Measurements from ENCODE around the gene ERFE. TPM values are rescaled to one million over a fixed set of nuclear protein-coding genes. Genes with fewer than 3 reads are reported as not detected.
A peak's percentile ranks its signal among the peaks of the same experiment; 100 is the strongest.

The ERFE gene
- total and polyA plus RNA-seq, 9 of the 15 experiments (the other 6 are each of a cell fraction or from before 2014, with no cell fraction given): 0.55 to 8.2 (median 3.7) TPM

DNA sequence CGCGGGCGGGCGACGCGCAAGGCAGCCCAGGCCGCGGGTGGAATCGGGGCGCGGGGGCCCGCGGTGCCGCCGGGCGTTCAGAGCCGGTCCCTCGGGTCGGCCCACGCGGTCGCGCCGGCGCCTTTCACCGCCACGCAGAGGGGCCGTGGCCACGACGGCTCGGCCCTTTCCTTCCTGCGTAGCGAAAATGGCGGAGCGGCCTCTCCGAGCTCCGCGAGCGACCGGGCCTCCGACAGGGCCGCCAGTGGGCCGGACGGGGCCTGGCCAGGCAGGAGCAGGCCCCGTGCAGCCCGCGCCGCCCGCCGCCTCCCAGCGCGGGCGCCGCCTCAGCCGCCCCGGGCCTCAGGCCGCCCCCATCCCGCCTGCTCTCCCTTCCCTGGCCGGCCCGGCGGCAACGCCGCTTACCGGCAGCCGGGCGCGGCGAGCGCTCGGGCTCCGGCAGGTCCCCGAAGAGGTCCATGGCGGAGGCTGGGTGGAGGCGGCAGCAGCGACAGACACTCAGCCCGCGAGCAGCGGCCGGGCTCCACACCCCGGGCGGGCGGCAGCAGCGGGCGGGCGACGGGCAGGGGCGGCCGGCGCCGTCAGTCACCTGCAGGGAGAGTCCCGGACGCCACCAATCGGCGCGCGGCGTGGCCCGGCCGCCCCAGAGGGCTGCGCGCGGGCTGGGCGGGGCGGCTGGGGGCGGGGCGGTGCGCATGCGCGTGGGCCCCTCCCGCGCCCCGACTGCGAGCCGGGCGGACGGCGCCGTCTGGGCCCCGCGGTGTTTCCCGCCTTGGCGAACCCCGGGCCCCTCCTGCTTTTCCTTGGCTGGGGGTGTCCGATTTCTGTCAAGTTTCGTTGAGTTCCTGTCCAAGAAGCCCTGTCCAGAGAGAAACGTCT lies 44.6 kb downstream of the ERFE start, which contains the start of gene ILKAP (continued):
- TF ChIP-seq, protein P1, sequence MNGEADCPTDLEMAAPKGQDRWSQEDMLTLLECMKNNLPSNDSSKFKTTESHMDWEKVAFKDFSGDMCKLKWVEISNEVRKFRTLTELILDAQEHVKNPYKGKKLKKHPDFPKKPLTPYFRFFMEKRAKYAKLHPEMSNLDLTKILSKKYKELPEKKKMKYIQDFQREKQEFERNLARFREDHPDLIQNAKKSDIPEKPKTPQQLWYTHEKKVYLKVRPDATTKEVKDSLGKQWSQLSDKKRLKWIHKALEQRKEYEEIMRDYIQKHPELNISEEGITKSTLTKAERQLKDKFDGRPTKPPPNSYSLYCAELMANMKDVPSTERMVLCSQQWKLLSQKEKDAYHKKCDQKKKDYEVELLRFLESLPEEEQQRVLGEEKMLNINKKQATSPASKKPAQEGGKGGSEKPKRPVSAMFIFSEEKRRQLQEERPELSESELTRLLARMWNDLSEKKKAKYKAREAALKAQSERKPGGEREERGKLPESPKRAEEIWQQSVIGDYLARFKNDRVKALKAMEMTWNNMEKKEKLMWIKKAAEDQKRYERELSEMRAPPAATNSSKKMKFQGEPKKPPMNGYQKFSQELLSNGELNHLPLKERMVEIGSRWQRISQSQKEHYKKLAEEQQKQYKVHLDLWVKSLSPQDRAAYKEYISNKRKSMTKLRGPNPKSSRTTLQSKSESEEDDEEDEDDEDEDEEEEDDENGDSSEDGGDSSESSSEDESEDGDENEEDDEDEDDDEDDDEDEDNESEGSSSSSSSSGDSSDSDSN (IDR thresholded peaks at IDR 0.05; ENCODE audit: borderline replicate concordance in 1 of 2, low read depth in 2 of 2, low read length in 2 of 2): peak; percentile 30 to 64; a peak in 1 of 4 replicates
- TF ChIP-seq SP2 (IDR thresholded peaks at IDR 0.05; ENCODE audit: extremely low read depth, low read depth, low read length, poor library complexity, severe bottlenecking) (no peak), POLR2G (IDR thresholded peaks at IDR 0.05; ENCODE audit: low read depth, low read length) (peak; percentile 87), JUND (IDR thresholded peaks at IDR 0.05; ENCODE audit: borderline replicate concordance, low read depth, low read length) (0 out of 2 replicates have a peak, but pooled peaks have one; percentile 5), JUND (tag; IDR thresholded peaks at IDR 0.05; ENCODE audit: borderline replicate concordance, low read depth, low read length) (no peak), KDM5B (IDR thresholded peaks at IDR 0.05; ENCODE audit: insufficient replicate concordance, low read depth, low read length) (peak; percentile 49), NR4A1 (CRISPR knock-in tag; IDR thresholded peaks at IDR 0.05) (no peak), NR4A1 (tag; IDR thresholded peaks at IDR 0.05) (no peak), HNRNPLL (IDR thresholded peaks at IDR 0.05; ENCODE audit: low read depth, low read length, poor library complexity, severe bottlenecking) (no peak), HMGN3 (IDR thresholded peaks at IDR 0.05; ENCODE audit: borderline replicate concordance, extremely low read depth, insufficient read length, low read depth, low read length) (peak; percentile 56), NRF1 (conservative IDR thresholded peaks at IDR 0.05 in 1 of 2, IDR thresholded peaks at IDR 0.05 in 1 of 2) (peak; percentile 86 to 88), MAZ (CRISPR knock-in tag; conservative IDR thresholded peaks at IDR 0.05 in 1 of 2, IDR thresholded peaks at IDR 0.05 in 1 of 2) (0 out of 4 replicates have a peak, but pooled peaks of 1 of the 2 experiments have one; percentile 16), NFIC (IDR thresholded peaks at IDR 0.05) (0 out of 2 replicates have a peak, but pooled peaks have one; percentile 33), SAFB (IDR thresholded peaks at IDR 0.05; ENCODE audit: borderline replicate concordance, low read depth, low read length) (peak; percentile 60; the same call in 1 of the 2 replicates), SAFB2 (IDR thresholded peaks at IDR 0.05; ENCODE audit: borderline replicate concordance, low read depth, low read length, severe bottlenecking) (no peak), HIVEP1 (CRISPR knock-in tag; IDR thresholded peaks at IDR 0.05) (no peak), NFE2 (IDR thresholded peaks at IDR 0.05; ENCODE audit: low read depth) (no peak), NCOA6 (IDR thresholded peaks at IDR 0.05) (0 out of 2 replicates have a peak, but pooled peaks have one; percentile 62), E2F3 (CRISPR knock-in tag; IDR thresholded peaks at IDR 0.05) (peak; percentile 70; the same call in 1 of the 2 replicates), TGIF2 (CRISPR knock-in tag; IDR thresholded peaks at IDR 0.05) (0 out of 2 replicates have a peak, but pooled peaks have one; percentile 41)
- TF ChIP-seq, protein P2, sequence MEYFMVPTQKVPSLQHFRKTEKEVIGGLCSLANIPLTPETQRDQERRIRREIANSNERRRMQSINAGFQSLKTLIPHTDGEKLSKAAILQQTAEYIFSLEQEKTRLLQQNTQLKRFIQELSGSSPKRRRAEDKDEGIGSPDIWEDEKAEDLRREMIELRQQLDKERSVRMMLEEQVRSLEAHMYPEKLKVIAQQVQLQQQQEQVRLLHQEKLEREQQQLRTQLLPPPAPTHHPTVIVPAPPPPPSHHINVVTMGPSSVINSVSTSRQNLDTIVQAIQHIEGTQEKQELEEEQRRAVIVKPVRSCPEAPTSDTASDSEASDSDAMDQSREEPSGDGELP (CRISPR knock-in tag; IDR thresholded peaks at IDR 0.05; ENCODE audit: borderline replicate concordance): peak; percentile 44; the same call in 1 of the 2 replicates

Measured in K562 (cell line).